ENCODE data around the gene BCAS3. TPM values are rescaled to one million over a fixed set of nuclear protein-coding genes. Genes with fewer than 3 reads are reported as not detected.

The BCAS3 gene
- polyA plus RNA-seq, 3 donors = 10.3 to 19.1 (median 14.7) TPM

DNA sequence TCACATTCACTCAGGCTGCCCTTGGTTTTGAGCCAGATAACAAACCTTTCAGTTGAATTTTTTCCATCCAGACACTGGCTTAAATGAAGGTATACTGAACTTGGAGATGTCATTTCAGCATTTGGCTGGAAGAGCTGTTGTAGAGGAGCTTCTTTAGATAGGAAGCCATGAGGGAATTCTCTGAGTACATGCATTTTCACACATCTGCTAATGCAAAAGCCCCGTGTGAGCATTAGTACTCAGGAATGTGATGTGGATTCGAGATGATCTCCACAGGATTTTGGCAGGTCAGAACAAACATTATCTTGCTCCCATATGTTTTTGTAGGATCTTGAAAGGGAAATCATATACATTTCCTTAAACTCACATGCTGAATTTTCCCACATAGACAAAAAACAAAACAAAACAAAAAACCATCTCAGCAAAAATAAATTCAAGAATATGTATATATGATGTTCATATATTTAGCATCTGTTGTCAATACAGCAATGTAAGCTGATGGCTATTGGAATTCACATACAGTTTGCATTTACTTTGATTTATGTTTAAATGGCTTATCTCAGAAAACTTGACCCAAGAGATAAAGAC, 444.8 kb downstream of the BCAS3 start:
- no peak overlapping the region for H3K27ac Mint-ChIP-seq
- no peak overlapping the region for H3K27ac ChIP-seq (ENCODE audit: low read depth in 1 of 2, low read length in 2 of 2)
- H3K36me3 Mint-ChIP-seq = peaks cover 0 to 2% of the 10 kb centered on the region in 2 donors
- no peaks in the 10 kb centered on the region for H4K20me1 ChIP-seq (ENCODE audit: insufficient read depth, low read length)
- H3K27me3 Mint-ChIP-seq (ENCODE audit: low read depth in 3 of 3) = no peaks in the 10 kb centered on the region
- H3K36me3 ChIP-seq (replicated peaks in 1 of 2; ENCODE audit: control insufficient read depth in 1 of 2, insufficient read depth in 2 of 2, low read length in 2 of 2) = no peaks in the 10 kb centered on the region
- no peak overlapping the region for H3K4me2 ChIP-seq (replicated peaks; ENCODE audit: extremely low read depth, low read length, poor library complexity, severe bottlenecking)
- H3K27me3 ChIP-seq (ENCODE audit: control insufficient read depth in 2 of 2, insufficient read depth in 2 of 2, low read length in 2 of 2) = no peaks in the 10 kb centered on the region
- H3K79me2 ChIP-seq (ENCODE audit: insufficient read depth, low read length) = no peaks in the 10 kb centered on the region
- no CpG with 5 or more reads among the region's 2 CpGs for WGBS (ENCODE audit: insufficient coverage)
- no peak overlapping the region for H3K4me3 ChIP-seq (replicated peaks in 1 of 3; ENCODE audit: low read depth in 2 of 3, low read length in 3 of 3)
- no peak overlapping the region for H3K9ac ChIP-seq (ENCODE audit: insufficient read depth, low read length, poor library complexity, severe bottlenecking)
- TF ChIP-seq, protein P1, sequence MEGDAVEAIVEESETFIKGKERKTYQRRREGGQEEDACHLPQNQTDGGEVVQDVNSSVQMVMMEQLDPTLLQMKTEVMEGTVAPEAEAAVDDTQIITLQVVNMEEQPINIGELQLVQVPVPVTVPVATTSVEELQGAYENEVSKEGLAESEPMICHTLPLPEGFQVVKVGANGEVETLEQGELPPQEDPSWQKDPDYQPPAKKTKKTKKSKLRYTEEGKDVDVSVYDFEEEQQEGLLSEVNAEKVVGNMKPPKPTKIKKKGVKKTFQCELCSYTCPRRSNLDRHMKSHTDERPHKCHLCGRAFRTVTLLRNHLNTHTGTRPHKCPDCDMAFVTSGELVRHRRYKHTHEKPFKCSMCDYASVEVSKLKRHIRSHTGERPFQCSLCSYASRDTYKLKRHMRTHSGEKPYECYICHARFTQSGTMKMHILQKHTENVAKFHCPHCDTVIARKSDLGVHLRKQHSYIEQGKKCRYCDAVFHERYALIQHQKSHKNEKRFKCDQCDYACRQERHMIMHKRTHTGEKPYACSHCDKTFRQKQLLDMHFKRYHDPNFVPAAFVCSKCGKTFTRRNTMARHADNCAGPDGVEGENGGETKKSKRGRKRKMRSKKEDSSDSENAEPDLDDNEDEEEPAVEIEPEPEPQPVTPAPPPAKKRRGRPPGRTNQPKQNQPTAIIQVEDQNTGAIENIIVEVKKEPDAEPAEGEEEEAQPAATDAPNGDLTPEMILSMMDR (IDR thresholded peaks at IDR 0.05) = no peak
- no peak overlapping the region for H3K4me3 Mint-ChIP-seq
- no peak overlapping the region for H2AFZ ChIP-seq (ENCODE audit: insufficient read depth, low read depth, low read length, poor library complexity, severe bottlenecking)
- H3K4me1 Mint-ChIP-seq = peaks cover 3% of the 10 kb centered on the region
- H3K9me3 Mint-ChIP-seq = peaks cover 0 to 4% (median 0%) of the 10 kb centered on the region in 7 donors
- no peaks in the 10 kb centered on the region for H3K9me3 ChIP-seq (replicated peaks in 1 of 2; ENCODE audit: control insufficient read depth in 1 of 2, insufficient read depth in 1 of 2, low read length in 2 of 2)
- intact Hi-C loops (cut with micrococcal nuclease) = no loop called here
- no peak for DNase-seq
- H3K4me1 ChIP-seq (ENCODE audit: control insufficient read depth in 1 of 2, insufficient read depth in 2 of 2, low read length in 2 of 2) = peaks cover under 1 to 2% of the 10 kb centered on the region in 2 donors

DNA sequence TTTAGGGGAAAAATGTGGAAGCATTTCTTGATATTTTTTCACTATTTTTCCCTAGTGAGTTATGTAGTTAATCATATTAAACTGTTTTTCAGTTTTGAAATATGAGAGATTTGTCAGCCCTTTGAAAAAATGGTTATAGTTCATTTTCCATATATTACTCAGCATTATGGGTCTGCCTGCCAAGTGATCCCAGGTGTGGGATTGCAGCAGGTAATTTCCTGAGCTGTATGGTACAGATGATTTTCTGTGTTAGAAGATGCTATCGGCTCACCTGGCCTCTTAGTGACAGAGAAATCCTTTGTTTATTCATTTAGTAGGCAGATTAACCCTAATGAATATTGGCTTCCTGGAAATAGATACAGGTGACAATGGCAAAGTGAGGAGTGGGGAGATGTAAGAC, 446.9 kb downstream of the BCAS3 start:
- H3K27ac ChIP-seq (ENCODE audit: low read depth in 1 of 2, low read length in 2 of 2) = no peak overlapping the region
- no peaks in the 10 kb centered on the region for H3K79me2 ChIP-seq (ENCODE audit: insufficient read depth, low read length)
- Mint-ChIP-seq H3K4me1 (peaks cover 25% of the 10 kb centered on the region), H3K9me3 (peaks cover 0 to 2% (median 0%) of the 10 kb centered on the region in 7 donors), H3K27me3 (ENCODE audit: low read depth in 3 of 3) (no peaks in the 10 kb centered on the region), H3K4me3 (no peak overlapping the region), H3K36me3 (peaks cover 0 to 2% of the 10 kb centered on the region in 2 donors), H3K27ac (no peak overlapping the region)
- H3K9ac ChIP-seq (ENCODE audit: insufficient read depth, low read length, poor library complexity, severe bottlenecking) = no peak overlapping the region
- H3K4me1 ChIP-seq (ENCODE audit: control insufficient read depth in 1 of 2, insufficient read depth in 2 of 2, low read length in 2 of 2) = peaks cover 22 to 24% of the 10 kb centered on the region in 2 donors
- H3K9me3 ChIP-seq (replicated peaks in 1 of 2; ENCODE audit: control insufficient read depth in 1 of 2, insufficient read depth in 1 of 2, low read length in 2 of 2) = no peaks in the 10 kb centered on the region
- H3K4me3 ChIP-seq (replicated peaks in 1 of 3; ENCODE audit: low read depth in 2 of 3, low read length in 3 of 3) = no peak overlapping the region
- WGBS (ENCODE audit: insufficient coverage) = no CpG with 5 or more reads among the region's 1 CpG
- TF ChIP-seq, protein P1 (IDR thresholded peaks at IDR 0.05) = no peak
- intact Hi-C loops (cut with micrococcal nuclease) = no loop called here
- H3K4me2 ChIP-seq (replicated peaks; ENCODE audit: extremely low read depth, low read length, poor library complexity, severe bottlenecking) = no peak overlapping the region
- no peak for DNase-seq
- H3K27me3 ChIP-seq (ENCODE audit: control insufficient read depth in 2 of 2, insufficient read depth in 2 of 2, low read length in 2 of 2) = no peaks in the 10 kb centered on the region
- H2AFZ ChIP-seq (ENCODE audit: insufficient read depth, low read depth, low read length, poor library complexity, severe bottlenecking) = no peak overlapping the region
- H3K36me3 ChIP-seq (replicated peaks in 1 of 2; ENCODE audit: control insufficient read depth in 1 of 2, insufficient read depth in 2 of 2, low read length in 2 of 2) = no peaks in the 10 kb centered on the region
- H4K20me1 ChIP-seq (ENCODE audit: insufficient read depth, low read length) = no peaks in the 10 kb centered on the region

Measured in CD14-positive monocyte (primary cell).